Left kidney (tissue), 8 donors: ENCODE data around the gene BEND4. TPM values are rescaled to one million over a fixed set of nuclear protein-coding genes. Genes with fewer than 3 reads are reported as not detected.
A peak's percentile ranks its signal among the peaks of the same experiment; 100 is the strongest.
"Not testable (repeated sequence)": the region's sequence is repeated elsewhere in the genome, so short reads cannot be mapped to it uniquely, and the experiment has no call there.

Experiments used
- DNase-seq: peaks from one replicate; pipeline ENCODE4 v3.0.0-alpha.2; 2013
- long read RNA-seq, 8 donors: transcript quantifications; one replicate each; lab custom pipeline, GENCODE V29; 2026
- polyA plus RNA-seq: library from polyadenylated mRNA; unstranded; fragments of 120-200 nt; gene quantifications from one replicate; pipeline ENCODE4 v1.2.1, GENCODE V29; 2013; ENCODE audit not compliant: insufficient read length

BEND4 gene
- 1.7 TPM for polyA plus RNA-seq
- long read RNA-seq, donor 1, result 0 reads
- long read RNA-seq, donor 2, result 0 reads
- long read RNA-seq, donor 3, result 0 reads
- long read RNA-seq, donor 4, result 0 reads
- long read RNA-seq, donor 5, result 0 reads
- long read RNA-seq, donor 6, result 0 reads
- long read RNA-seq, donor 7, result 0 reads
- long read RNA-seq, donor 8, result 0 reads

GRCh38 chr4:42152507-42153504 is at the start of gene BEND4:
TSS of gene BEND4 (minus strand) at chr4:42152655. CDS start at chr4:42152143, 512 bp downstream.
- peak; percentile 28 for DNase-seq

DNA sequence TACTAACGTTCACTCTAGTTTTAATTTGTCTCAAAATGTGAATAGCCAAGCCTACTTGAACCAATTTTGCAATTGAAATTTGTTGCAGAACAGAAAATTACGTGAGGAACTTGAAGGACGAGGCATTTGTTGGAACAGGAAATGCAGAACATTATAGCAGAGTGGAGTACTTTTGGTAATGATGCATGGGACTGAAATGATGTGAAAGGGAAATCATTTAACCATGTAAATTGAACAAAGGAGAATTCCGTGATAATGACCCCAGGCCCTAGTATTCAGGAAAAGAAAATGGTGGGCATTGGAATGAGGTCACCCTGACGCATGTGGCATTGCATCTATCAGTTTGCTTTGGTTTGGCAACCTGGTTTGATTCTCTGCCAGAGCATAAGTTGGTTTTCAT is 44.9 kb upstream of the BEND4 start:
- no peak for DNase-seq

GRCh38 chr4:42172921-42173320 is 20.5 kb upstream of the BEND4 start:
- no peak for DNase-seq

GRCh38 chr4:42172128-42172790 is 19.8 kb upstream of the BEND4 start:
- DNase-seq, result no peak

DNA sequence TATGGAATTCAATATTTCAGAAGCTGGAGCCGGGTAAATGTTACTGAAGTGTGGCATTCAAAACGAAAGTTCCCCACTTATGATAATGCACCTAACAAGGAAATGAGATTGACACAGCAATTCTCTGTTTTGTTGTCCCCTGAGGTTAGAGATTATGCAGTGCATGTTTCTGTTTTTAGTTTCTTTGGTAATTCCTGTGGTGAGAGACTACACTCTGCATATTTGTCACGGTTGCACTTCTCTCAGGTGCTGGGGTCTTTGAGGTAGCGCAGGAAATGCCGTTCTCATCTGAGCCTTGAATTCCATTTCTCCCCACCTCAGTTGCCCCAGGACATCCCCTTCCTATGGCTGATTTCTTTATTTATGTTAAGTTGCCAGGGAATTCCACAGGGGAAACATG is 15.3 kb upstream of the BEND4 start:
- no peak for DNase-seq

DNA sequence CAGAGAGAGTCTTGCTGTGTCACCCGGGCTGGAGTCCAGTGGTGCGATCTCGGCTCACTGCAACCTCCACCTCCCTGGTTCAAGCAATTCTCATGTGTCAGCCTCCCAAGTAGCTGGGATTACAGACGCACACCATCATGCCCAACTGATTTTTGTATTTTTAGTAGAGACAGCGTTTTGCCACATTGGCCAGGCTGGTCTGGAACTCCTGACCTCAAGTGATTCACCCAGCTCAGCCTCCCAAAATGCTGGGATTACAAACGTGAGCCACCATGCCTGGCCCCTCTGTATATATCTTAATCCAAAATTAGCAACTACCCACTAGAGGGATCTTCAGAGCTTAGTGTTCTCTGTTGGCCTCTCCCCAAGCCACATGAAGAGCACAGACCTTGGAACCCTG is 13.7 kb upstream of the BEND4 start:
- DNase-seq, result not testable (repeated sequence)

DNA sequence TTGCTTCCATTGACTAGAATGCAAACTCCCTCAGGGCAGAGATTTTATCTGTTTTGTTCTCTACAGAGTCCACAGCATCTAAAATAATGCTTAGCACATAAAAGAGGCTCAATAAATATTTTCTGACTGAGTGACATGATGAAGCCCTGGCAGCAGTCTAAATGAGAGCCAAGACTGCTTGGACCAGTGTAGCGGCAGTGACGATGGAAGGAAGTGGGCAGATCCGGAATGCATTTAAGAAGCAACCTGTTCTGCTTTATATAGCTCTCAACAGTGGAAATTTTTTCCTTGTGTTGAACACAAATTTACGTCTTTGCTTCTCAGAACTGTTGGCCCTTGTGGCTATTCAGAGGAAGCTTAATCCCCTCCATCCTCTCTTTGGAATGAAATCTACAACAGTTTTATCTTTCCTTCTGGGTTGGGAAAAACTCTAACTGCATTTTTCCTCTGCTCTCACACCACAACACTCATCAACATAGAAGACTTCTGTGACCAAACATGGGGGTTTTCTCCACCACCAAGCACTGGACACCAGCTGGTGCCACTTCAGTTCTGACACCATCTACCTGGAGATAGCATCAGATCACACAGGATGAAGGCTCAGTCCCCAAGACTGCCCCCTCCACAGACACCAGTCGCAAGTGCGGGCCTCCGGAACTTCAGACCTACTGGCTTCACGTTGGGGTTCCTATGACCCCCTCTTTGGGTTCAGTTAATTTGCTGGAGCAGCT is 7.0 kb upstream of the BEND4 start:
- DNase-seq, result no peak

DNA sequence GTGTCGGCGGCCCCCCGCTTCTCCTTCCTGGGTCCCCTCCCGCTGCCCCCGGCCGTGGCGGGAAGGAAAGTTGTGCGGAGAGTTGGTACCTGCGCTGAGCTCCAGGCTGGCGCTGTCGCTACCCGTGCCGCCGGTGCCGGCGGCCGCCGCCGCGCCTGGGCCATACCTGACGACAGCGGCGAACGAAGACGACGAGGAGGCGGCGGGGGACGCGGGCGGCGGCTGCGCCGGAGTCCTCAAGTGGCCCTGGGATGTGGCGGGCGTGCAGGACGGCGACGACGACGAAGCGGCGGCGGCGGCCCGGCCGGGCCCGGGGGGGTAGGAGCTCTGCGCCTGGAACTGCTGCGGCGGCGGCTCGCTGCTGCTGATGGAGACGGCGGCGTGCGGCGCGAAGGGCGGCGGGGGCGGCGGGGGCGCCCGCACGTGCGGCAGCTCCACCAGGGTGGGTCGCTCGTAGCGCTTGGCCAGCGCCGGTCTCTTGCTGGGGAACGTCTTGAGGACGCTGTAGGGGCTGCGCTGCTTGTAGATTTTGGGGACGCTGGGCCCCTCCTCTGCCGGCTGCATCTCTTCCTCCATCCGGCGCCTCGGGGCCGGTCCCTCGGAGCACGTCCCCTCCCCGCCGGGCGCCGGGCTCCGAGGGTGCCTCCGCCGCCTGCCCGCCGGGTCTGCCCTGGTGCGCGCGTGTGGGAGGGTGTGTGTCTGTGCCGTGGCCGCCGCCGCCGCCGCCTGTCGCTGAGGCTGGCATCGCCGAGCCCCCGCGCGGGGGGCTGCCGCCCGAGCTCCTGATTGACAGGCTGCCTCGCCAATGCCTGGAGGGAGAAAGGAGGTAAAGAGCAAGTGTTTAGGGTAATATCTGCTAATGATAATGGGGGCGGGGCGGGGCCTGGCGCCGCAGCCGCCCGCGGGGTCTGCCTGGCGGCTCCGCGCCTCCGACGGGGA is 618 bp downstream of the BEND4 start:
- DNase-seq, result peak; percentile 43

- DNase-seq, result no peak
These were observed 1.5 kb downstream of the BEND4 start for GRCh38 chr4:42150653-42151567.

DNA sequence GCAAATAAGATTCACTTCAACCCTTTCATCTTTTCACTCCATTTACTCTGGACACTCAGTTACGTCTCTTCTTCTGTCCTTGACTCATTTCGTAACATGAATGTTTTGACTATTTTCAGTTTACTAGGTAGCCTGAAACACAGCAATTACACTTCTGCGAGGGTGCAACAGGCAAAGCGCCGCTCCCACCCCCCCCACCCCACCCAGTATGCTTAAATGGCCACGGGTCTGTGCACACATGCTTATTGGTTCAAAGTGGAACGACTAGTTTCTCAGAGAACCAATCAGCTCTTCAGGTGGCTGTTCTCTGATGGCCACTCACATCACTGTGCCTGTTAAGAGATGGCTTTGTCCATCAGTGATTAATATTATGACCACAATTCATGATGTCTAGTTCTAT is 3.5 kb downstream of the BEND4 start:
- no peak for DNase-seq

DNA sequence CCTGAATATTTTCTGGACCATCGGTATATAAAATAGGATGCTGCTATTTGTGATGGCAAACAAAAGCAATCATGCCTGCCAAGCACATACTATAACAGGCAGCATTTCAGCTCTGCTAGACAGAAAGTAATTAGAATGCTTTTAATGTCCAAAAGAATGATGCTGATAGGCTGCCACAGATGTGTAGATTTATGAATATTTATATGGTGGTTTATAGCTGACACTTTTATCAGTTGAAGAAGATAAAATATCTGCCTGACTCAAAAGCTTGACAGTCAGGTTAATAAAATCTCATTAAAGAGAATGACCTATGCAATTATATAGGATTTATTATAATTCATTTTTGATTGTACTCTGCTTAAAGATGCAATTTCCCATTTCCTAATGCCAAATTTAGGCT is 4.0 kb downstream of the BEND4 start:
- no peak for DNase-seq

DNA sequence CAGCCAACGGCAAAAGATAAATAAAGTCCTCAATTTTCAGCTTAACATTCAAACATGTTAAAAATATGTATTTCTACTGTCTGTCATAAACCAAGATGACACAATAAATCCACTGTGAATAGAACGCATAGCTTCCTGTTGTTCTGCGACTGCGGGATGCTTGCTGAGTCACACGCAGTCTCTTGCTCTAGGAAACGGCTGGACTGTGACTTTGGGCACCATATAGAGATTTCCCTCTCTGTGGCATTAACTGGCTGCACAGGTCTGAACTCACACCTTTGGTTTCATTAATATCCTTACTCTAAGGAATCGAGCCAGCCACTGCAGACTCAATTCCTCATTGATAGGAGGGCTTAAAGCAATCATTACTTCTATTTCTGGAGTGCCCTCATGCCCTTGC is 8.4 kb downstream of the BEND4 start:
- no peak for DNase-seq

DNA sequence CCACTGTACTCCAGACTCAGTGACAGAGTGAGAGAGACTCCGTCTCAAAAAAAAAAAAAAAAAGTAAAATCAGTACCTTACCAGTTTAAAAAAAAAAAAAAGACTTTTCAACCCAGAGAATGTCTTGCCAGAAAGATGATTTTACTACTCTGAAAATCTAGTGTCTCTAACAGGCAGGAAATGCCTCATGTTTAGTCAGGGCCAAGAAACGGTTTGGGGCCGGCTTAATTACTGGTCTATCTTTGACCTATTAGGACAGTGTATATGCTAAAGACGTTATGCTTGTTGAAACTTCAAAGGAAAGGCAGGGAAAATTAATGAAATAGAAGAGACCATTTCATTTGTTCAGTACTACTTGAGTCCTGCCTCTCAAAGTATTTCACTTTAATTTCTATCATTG is 9.9 kb downstream of the BEND4 start:
- no peak for DNase-seq

DNA sequence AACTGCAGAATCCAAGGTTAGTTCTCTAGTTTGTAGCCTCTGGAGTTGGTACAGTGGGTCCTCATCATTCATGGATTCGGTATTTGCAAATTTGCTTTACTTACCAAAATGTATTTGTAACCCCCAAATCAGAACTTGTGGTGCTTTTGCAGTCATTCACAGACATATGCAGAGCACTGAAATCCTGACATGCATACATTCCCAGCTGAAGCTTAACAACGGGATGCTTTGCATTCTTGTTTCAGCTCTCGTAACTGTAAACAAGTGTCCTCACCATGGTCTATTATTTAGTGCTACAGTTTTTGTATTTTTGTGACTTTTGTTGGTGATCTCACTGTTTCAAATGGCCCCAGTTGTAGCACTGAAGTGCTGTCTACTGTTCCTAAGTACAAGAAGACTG is 16.1 kb downstream of the BEND4 start:
- no peak for DNase-seq

DNA sequence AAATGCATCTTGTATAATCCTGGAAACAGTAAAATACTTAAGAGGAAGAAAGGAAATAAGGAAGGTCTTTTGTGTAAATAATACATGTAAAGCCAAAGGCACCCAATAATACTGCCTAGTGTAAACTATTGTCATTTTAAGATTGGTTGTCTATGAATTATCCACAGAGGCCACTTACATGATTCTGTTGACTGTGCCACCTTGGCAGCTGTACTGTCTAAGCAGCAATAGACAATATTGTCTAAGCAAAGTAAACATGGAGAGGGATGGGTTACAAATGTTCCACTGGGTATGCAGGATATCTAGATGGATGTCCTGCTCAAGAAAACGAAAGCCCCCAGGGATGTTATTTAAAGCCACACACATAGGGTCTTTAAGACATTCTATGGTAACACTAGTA is 19.4 kb downstream of the BEND4 start:
- no peak for DNase-seq

DNA sequence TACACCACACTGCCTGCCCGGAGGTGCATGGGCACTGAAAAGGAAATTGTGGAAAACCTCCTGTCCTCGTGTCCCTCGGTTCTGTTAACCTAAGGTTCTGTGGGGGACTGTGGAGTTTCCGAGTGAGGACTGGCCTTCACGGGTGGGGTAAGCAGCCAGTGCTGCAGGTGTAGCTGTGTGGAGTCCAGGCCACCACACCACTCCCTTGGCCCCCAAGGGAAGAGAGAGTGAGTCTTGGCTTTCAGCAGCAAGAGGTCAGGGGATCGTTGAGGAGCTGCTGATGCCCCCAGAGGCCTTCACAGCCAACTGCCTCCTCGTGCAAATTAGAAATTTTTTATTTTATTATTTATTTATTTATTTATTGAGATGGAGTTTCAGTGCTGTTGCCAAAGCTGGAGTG is 20.4 kb downstream of the BEND4 start:
- no peak for DNase-seq

DNA sequence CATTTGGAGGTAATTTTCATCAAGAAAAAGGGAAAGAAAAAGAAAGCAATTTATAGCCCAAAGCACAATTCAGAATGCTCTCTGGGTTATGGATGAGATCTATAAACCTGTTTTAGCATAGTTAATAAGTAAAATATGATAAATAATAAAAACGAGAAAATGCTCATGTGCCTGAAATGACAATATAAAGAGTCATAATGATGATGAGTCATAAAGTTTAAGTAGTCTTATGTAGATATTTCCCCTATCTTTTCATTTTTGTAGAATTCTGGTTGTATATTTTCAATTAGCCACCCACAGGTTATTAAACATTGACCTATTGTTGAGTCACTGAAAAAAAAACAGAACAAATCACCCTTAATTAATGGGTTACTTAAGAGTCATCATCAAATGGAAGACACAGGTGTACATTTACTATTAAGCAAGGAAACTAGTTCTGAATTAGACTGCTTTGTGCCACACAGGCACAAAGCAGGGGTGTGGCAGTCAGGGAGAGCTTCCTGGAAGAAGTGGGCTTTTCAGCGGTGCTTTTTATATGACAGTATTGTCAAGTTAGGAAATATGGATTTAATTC is 29.3 kb downstream of the BEND4 start:
- no peak for DNase-seq

DNA sequence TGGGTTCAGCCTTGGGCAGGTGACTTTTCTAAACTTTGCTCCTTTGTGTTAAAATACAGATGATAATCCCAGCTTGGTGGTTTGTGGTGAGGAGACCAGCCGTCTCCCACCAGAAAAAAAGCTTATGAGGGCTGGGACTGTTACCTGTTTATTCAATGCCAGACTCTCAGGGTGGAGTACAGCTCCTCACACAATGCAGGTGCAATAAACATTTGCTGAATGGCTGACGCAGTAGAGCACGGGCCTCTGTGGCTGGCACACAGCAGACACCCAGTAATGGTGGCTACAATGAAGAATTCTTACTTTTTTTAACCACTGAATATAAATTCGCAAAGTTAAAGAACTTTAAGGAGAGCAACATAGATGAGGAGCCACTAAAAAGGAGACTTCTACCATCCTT is 30.2 kb downstream of the BEND4 start:
- no peak for DNase-seq

DNA sequence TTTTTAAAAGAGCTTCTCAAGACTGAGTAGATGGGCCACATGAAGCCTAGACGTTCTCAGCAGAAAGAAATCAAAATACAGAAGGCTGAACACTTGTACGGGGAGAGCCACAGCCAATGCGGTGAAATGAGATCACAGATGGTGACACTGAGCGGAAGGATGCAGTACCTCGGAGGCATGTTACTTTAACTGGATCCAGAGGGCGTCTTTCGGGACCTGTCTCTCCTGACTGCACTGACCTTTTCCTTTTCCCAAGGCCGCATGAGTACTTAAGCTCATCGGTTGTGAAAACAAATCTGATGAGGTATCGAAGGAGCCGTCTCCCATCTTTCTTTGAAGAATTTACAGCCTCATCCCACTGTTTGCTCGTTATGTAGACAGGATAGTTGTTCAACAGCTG is 32.6 kb downstream of the BEND4 start:
- no peak for DNase-seq

- DNase-seq, result no peak
These were observed 39.6 kb downstream of the BEND4 start for GRCh38 chr4:42112846-42113245.
